IMR-90 (cell line): ENCODE data around the gene TSC22D4.

ENCODE experiments used
- BHLHE40 ChIP-seq: fragments of 150-350 bp; IDR thresholded peaks from 2 replicates; pipeline ENCODE4 v1.6.1; 2016; ENCODE audit warnings: mild to moderate bottlenecking, low read depth, low read length
- CEBPB ChIP-seq: IDR thresholded peaks from 2 replicates; pipeline ENCODE4 v1.6.1; 2012; ENCODE audit warnings: low read depth, low read length, improper control_type of control experiment
- CHD1 ChIP-seq: IDR thresholded peaks from 2 replicates; pipeline ENCODE4 v1.6.1; 2012; ENCODE audit warnings: low read depth, low read length, improper control_type of control experiment
- FOS ChIP-seq: fragments of 150-350 bp; IDR thresholded peaks from 2 replicates; pipeline ENCODE4 v1.6.1; 2016; ENCODE audit warnings: low read depth, low read length
- MAFK ChIP-seq: IDR thresholded peaks from 2 replicates; pipeline ENCODE4 v1.6.1; 2012; ENCODE audit warnings: low read depth, low read length, improper control_type of control experiment
- POLR2A ChIP-seq: IDR thresholded peaks from 2 replicates; pipeline ENCODE4 v1.6.1; 2012; ENCODE audit warnings: mild to moderate bottlenecking, low read depth, low read length
- RAD21 ChIP-seq: IDR thresholded peaks from 2 replicates; pipeline ENCODE4 v1.6.1; 2012; ENCODE audit warnings: low read length, improper control_type of control experiment
- SMC3 ChIP-seq: fragments of 150-350 bp; IDR thresholded peaks from 2 replicates; pipeline ENCODE4 v1.6.1; 2016; ENCODE audit warnings: low read depth, mild to moderate bottlenecking, antibody characterized with exemption, low read length, moderate library complexity
- USF2 ChIP-seq: fragments of 150-350 bp; IDR thresholded peaks from 2 replicates; pipeline ENCODE4 v1.6.1; 2017; ENCODE audit warnings: mild to moderate bottlenecking, antibody characterized with exemption, low read length, low read depth
- TF ChIP-seq, protein P1 (sequence below): conservative IDR thresholded peaks from 2 replicates; pipeline ENCODE4 v1.5.1; 2012; ENCODE audit warnings: mild to moderate bottlenecking, low read depth, low read length, improper control_type of control experiment

- no peak for TF ChIP-seq CHD1
- TF ChIP-seq, protein P1, sequence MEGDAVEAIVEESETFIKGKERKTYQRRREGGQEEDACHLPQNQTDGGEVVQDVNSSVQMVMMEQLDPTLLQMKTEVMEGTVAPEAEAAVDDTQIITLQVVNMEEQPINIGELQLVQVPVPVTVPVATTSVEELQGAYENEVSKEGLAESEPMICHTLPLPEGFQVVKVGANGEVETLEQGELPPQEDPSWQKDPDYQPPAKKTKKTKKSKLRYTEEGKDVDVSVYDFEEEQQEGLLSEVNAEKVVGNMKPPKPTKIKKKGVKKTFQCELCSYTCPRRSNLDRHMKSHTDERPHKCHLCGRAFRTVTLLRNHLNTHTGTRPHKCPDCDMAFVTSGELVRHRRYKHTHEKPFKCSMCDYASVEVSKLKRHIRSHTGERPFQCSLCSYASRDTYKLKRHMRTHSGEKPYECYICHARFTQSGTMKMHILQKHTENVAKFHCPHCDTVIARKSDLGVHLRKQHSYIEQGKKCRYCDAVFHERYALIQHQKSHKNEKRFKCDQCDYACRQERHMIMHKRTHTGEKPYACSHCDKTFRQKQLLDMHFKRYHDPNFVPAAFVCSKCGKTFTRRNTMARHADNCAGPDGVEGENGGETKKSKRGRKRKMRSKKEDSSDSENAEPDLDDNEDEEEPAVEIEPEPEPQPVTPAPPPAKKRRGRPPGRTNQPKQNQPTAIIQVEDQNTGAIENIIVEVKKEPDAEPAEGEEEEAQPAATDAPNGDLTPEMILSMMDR, result peak; percentile 71
- no peak for TF ChIP-seq USF2
- no peak for TF ChIP-seq POLR2A
- TF ChIP-seq CEBPB, result no peak
- TF ChIP-seq RAD21, result peak; percentile 68
- TF ChIP-seq SMC3, result peak; percentile 54
- TF ChIP-seq FOS, result no peak
- no peak for TF ChIP-seq BHLHE40
- TF ChIP-seq MAFK, result no peak
Measured at GRCh38 chr7:100465702-100466311, 13.2 kb downstream of the TSC22D4 start.
